Effector CD4-positive, alpha-beta T cell (primary cell): Measurements from ENCODE around the gene GAPDH.
"Not testable (repeated sequence)": the region's sequence is repeated elsewhere in the genome, so short reads cannot be mapped to it uniquely, and the experiment has no call there.

Experiments used
- DNase-seq: peaks from one replicate; pipeline ENCODE4 v3.0.0-alpha.2; 2020

GAPDH gene

GRCh38 chr12:6569312-6569711, 35.0 kb downstream of the GAPDH start:
- no peak for DNase-seq

- DNase-seq: no peak
These were observed 35.5 kb downstream of the GAPDH start for GRCh38 chr12:6569786-6570185.

- DNase-seq: no peak
These were observed 36.1 kb downstream of the GAPDH start for GRCh38 chr12:6570264-6570887.

GRCh38 chr12:6573001-6573400, 38.7 kb downstream of the GAPDH start:
- no peak for DNase-seq

- no peak for DNase-seq
These were observed 40.4 kb downstream of the GAPDH start for GRCh38 chr12:6574576-6575295.

GRCh38 chr12:6575648-6576047, 41.3 kb downstream of the GAPDH start:
- no peak for DNase-seq

GRCh38 chr12:6582196-6582595, 47.9 kb downstream of the GAPDH start:
- no peak for DNase-seq

GRCh38 chr12:6582959-6583358, 48.6 kb downstream of the GAPDH start:
- DNase-seq: no peak

- DNase-seq: no peak
These were observed 50.0 kb downstream of the GAPDH start for GRCh38 chr12:6584293-6584692.

- not testable (repeated sequence) for DNase-seq
These were observed 52.3 kb downstream of the GAPDH start for GRCh38 chr12:6586569-6586968.
